Activated naive CD8-positive, alpha-beta T cell treated with anti-CD3 and anti-CD28 coated beads, Interleukin-2, amount 10 ng/mL, durations not matched to agents 7 days and 5 days (primary cell): ENCODE data around the gene ZNF407. TPM values are rescaled to one million over a fixed set of nuclear protein-coding genes. Genes with fewer than 3 reads are reported as not detected.

Experiments
- ATAC-seq: fragments of 150-1000 bp; cut with Tn5 transposase; one replicate; pipeline ENCODE4 v1.10.0; 2021; ENCODE audit warnings: low read depth, moderate library complexity
- POLR2A ChIA-PET: fragments of 350-600 bp; sonication (Branson Sonifier 250); formaldehyde crosslinking; loops from one replicate; lab custom pipeline; 2021; ENCODE audit warnings: antibody characterized with exemption; lab: Charles Lee
- DNase-seq: peaks from one replicate; pipeline ENCODE4 v3.0.0; 2021
- H3K27ac Mint-ChIP-seq: one replicate; pipeline ENCODE4 v1.8.0; 2022; ENCODE audit warnings: mild to moderate bottlenecking, mixed read lengths
- H3K27me3 Mint-ChIP-seq: one replicate; pipeline ENCODE4 v1.8.0; 2022; ENCODE audit warnings: mild to moderate bottlenecking, moderate library complexity, mixed read lengths
- H3K36me3 Mint-ChIP-seq: one replicate; pipeline ENCODE4 v1.8.0; 2021; ENCODE audit warnings: mild to moderate bottlenecking, mixed read lengths
- H3K4me1 Mint-ChIP-seq: one replicate; pipeline ENCODE4 v1.8.0; 2021; ENCODE audit warnings: mixed read lengths
- H3K4me3 Mint-ChIP-seq: one replicate; pipeline ENCODE4 v1.8.0; 2022; ENCODE audit warnings: mild to moderate bottlenecking, moderate library complexity, mixed read lengths
- H3K9me3 Mint-ChIP-seq: one replicate; pipeline ENCODE4 v1.8.0; 2021; ENCODE audit warnings: mixed read lengths
- total RNA-seq, 2 experiments: library from RNA; stranded (reverse); gene quantifications; one replicate each; pipeline ENCODE4 v1.2.3, GENCODE V29; 2021

Gene ZNF407
- total RNA-seq, 2 experiments from 2014 or later: 16.9 to 17.1 TPM

DNA sequence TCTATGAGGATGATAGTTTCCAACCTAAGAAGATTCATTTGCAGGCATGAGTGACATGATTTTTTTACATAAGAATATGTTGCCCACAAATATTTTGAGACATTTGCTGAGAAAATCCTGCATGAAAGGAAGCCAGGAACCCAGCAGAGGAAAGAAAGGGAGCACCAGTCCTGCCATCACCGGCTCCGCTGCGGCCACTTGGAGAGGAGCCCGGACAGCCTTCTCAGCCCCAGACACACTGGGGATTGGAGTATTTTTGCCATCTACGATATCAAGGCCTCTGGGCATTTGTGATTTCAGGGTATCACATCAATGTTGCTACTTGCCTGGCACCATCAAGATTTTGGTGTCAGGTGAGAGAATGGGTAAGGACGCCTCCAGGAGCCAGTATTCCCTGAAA lies 383.0 kb downstream of the ZNF407 start:
- H3K9me3 Mint-ChIP-seq: no peaks in the 10 kb centered on the region
- POLR2A ChIA-PET: interaction anchor here (0.5 kb wide), 1 partner anchor 59 kb away, joined by 3 read pairs; no protein-coding TSS in a partner anchor
- H3K4me1 Mint-ChIP-seq: no peaks in the 10 kb centered on the region
- no peak for ATAC-seq
- no peaks in the 10 kb centered on the region for H3K36me3 Mint-ChIP-seq
- no peaks in the 10 kb centered on the region for H3K27me3 Mint-ChIP-seq
- no peak overlapping the region for H3K4me3 Mint-ChIP-seq
- DNase-seq: no peak
- no peak overlapping the region for H3K27ac Mint-ChIP-seq

DNA sequence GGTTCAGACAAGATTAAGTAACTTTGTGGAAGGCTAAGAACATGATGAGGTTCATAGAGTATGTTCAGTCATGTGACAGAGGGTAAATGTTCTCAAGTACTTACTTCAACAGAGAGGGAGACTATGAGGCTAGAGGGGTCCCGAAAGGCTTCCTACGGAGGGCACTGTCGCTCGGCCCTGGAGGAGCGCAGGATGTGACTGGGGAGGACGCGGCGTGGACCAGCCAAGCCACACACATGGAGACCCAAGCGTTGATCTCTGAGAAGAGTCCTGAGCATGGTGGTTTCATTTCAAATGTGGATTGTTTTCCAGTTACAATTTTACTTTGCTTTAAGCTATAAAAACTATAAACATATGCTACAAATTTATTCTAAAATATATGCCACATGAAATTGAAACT lies 383.8 kb downstream of the ZNF407 start:
- no peaks in the 10 kb centered on the region for H3K36me3 Mint-ChIP-seq
- no peaks in the 10 kb centered on the region for H3K27me3 Mint-ChIP-seq
- H3K4me3 Mint-ChIP-seq: no peak overlapping the region
- no peak for ATAC-seq
- POLR2A ChIA-PET: interaction anchor here (0.5 kb wide), 1 partner anchor 58 kb away, joined by 3 read pairs; no protein-coding TSS in a partner anchor
- no peak overlapping the region for H3K27ac Mint-ChIP-seq
- H3K4me1 Mint-ChIP-seq: no peaks in the 10 kb centered on the region
- DNase-seq: no peak
- H3K9me3 Mint-ChIP-seq: no peaks in the 10 kb centered on the region

DNA sequence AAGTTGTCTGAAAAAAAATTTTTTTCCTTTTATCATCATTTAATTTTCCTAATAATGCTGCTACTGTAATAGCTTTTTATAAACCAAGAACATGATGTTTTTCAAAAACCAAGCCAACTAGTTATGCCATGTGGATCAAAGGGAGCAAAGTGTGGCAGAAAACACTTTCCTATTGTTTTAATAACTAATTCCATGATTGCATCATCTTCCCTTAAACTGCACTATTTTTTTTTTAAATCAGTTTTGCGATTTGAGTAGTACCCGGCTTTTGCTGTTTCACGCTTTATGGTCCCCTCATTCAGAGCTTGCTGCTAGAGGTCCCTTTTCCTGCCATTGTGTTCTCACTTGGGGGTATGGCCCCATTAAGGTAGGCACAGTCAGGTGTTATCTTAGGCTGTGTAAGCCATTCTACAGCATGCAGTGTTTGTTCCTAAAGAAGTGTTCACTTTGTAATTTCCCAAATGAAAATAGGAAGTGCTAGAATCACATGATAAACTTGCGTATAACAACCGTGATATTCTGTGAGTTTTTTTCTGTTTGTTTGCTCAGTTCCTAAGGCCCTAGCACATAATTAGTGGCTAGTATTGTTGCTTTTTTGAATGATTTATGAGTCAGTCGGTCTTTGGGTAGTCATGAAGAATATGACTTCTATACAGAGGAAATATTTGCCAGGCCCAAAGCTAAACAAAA lies 385.4 kb downstream of the ZNF407 start:
- no peaks in the 10 kb centered on the region for H3K9me3 Mint-ChIP-seq
- ATAC-seq (no peak), DNase-seq (no peak)
- no peaks in the 10 kb centered on the region for H3K4me1 Mint-ChIP-seq
- no peaks in the 10 kb centered on the region for H3K27me3 Mint-ChIP-seq
- no peak overlapping the region for H3K4me3 Mint-ChIP-seq
- H3K36me3 Mint-ChIP-seq: no peaks in the 10 kb centered on the region
- H3K27ac Mint-ChIP-seq: no peak overlapping the region
- POLR2A ChIA-PET: no interaction called here

GRCh38 chr18:74989134-74989533 lies 391.5 kb downstream of the ZNF407 start:
- no peak overlapping the region for H3K4me3 Mint-ChIP-seq
- peaks cover 7% of the 10 kb centered on the region for H3K36me3 Mint-ChIP-seq
- DNase-seq (no peak), ATAC-seq (no peak)
- no peaks in the 10 kb centered on the region for H3K27me3 Mint-ChIP-seq
- POLR2A ChIA-PET: no interaction called here
- peaks cover 17% of the 10 kb centered on the region for H3K4me1 Mint-ChIP-seq
- no peak overlapping the region for H3K27ac Mint-ChIP-seq
- H3K9me3 Mint-ChIP-seq: no peaks in the 10 kb centered on the region

DNA sequence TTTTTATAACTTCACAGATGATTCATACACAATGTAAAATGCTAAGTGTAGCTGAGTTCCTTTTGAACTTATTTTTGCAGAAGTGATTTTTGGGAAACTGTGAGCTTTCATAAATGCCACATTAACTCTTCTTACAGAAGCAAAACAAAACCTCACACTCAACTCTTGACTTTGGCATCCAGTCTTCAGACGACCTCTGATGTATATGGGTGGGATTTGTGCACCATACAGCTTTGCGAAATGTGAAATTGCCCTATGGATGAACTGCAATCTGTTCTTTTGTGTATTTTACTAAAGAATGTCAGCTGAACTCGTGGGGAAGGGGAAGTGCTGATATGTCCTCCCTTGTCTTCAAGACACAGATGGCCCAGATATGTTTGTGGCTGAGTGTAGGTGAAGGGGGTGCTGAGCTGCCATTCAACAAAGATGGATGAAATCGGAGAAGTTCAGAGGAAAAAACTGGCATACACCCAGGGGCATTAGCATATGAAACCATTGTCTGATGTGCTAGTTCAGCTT lies 393.0 kb downstream of the ZNF407 start:
- DNase-seq (no peak), ATAC-seq (no peak)
- Mint-ChIP-seq H3K9me3 (no peaks in the 10 kb centered on the region), H3K27me3 (no peaks in the 10 kb centered on the region), H3K4me1 (peaks cover 30% of the 10 kb centered on the region), H3K36me3 (peaks cover 7% of the 10 kb centered on the region), H3K4me3 (peak overlapping the region; percentile 46), H3K27ac (no peak overlapping the region)
- POLR2A ChIA-PET: interaction anchor here (0.5 kb wide), 1 partner anchor 234 kb away, joined by 5 read pairs; no protein-coding TSS in a partner anchor

DNA sequence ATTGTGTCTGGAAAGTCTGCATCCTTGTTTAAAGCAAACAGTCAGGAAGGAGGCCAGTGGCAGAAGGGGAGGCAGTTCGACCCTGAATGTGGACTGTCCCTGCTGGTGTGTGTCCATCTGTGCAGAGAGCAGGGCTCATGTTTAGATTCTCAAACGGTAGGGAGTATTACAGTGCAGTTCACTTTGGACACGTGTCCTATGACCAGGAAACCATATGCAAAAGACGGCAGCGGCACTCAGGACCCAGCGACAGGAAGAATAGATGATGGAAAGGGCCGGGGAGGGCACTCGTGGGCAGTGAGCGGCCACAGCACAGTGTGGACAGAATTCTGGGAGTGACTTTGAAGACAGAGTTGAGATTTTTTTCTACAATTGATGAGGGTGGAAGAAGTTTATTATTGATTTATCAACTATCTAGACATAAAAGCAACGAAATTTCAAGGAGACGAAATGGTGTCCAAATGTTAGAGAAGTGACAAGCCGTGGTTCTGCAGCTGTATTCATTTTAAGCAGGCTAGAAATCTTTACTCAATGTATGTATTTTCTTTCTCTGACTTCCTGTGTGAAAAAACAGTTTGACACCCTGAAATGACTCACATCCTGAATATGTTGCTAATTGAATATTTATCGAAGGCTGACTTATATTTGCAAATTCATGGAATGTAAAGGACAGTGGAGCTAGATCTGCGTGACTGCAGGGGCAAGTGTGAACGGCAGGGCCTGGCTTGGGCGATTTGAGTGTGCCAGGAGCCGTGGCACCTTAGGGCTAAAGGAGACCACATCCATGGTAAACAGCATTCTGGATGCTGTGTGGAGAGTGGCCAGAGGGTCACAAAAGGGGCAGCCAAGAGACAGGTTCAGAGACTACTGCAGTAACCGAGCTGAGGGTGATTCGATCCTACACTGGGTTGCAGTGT lies 397.1 kb downstream of the ZNF407 start:
- peaks cover 24% of the 10 kb centered on the region for H3K4me1 Mint-ChIP-seq
- DNase-seq (peak; percentile 36), ATAC-seq (peak; percentile 83)
- peak overlapping the region; percentile 40 for H3K4me3 Mint-ChIP-seq
- H3K27me3 Mint-ChIP-seq: no peaks in the 10 kb centered on the region
- peak overlapping the region; percentile 67 for H3K27ac Mint-ChIP-seq
- peaks cover 9% of the 10 kb centered on the region for H3K36me3 Mint-ChIP-seq
- POLR2A ChIA-PET: interaction anchor here (1.2 kb wide), 1 partner anchor 76 kb away, joined by 3 read pairs; no protein-coding TSS in a partner anchor
- no peaks in the 10 kb centered on the region for H3K9me3 Mint-ChIP-seq

- H3K36me3 Mint-ChIP-seq: peaks cover 9% of the 10 kb centered on the region
- no peak for DNase-seq
- peaks cover 22% of the 10 kb centered on the region for H3K4me1 Mint-ChIP-seq
- no peaks in the 10 kb centered on the region for H3K27me3 Mint-ChIP-seq
- H3K9me3 Mint-ChIP-seq: no peaks in the 10 kb centered on the region
- peak overlapping the region; percentile 67 for H3K27ac Mint-ChIP-seq
- ATAC-seq: no peak
- POLR2A ChIA-PET: interaction anchor here (1.2 kb wide), 1 partner anchor 76 kb away, joined by 3 read pairs; no protein-coding TSS in a partner anchor
- peak overlapping the region; percentile 40 for H3K4me3 Mint-ChIP-seq
These were observed 397.7 kb downstream of the ZNF407 start for GRCh38 chr18:74995419-74995736.

DNA sequence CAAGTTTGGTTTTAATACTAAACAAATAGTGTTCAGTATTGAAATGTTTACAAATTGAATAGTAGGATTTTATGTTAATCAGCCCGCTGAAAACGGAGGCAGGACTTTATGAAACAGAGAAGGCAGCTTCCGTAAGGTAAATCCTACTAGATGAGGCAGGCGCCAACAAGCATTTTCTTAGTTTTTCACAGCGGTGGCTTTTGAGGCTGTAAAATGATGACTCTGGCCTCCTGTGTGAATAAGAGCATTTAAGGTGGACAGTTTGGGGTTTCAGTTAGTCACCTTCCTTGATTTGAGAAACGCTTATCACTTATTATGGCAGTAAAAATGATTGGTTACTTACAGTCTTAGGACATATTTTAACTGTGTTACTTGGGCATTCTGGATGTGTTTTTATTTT lies 398.4 kb downstream of the ZNF407 start:
- Mint-ChIP-seq H3K36me3 (peaks cover 9% of the 10 kb centered on the region), H3K9me3 (no peaks in the 10 kb centered on the region), H3K27me3 (no peaks in the 10 kb centered on the region), H3K4me3 (no peak overlapping the region), H3K4me1 (peaks cover 16% of the 10 kb centered on the region), H3K27ac (no peak overlapping the region)
- POLR2A ChIA-PET: no interaction called here
- no peak for DNase-seq
- no peak for ATAC-seq

- POLR2A ChIA-PET: no interaction called here
- Mint-ChIP-seq H3K36me3 (peaks cover 9% of the 10 kb centered on the region), H3K9me3 (no peaks in the 10 kb centered on the region), H3K4me3 (no peak overlapping the region), H3K27me3 (no peaks in the 10 kb centered on the region), H3K4me1 (peaks cover 16% of the 10 kb centered on the region), H3K27ac (no peak overlapping the region)
- DNase-seq: no peak
- no peak for ATAC-seq
These were observed 399.3 kb downstream of the ZNF407 start for GRCh38 chr18:74996996-74997395.

GRCh38 chr18:75000920-75001319 lies 403.2 kb downstream of the ZNF407 start:
- no peak for DNase-seq
- H3K4me3 Mint-ChIP-seq: no peak overlapping the region
- no peaks in the 10 kb centered on the region for H3K27me3 Mint-ChIP-seq
- H3K36me3 Mint-ChIP-seq: peaks cover 2% of the 10 kb centered on the region
- H3K4me1 Mint-ChIP-seq: no peaks in the 10 kb centered on the region
- H3K9me3 Mint-ChIP-seq: no peaks in the 10 kb centered on the region
- H3K27ac Mint-ChIP-seq: no peak overlapping the region
- POLR2A ChIA-PET: no interaction called here
- no peak for ATAC-seq

GRCh38 chr18:75003039-75003438 lies 405.4 kb downstream of the ZNF407 start:
- no peak for DNase-seq
- Mint-ChIP-seq H3K4me1 (no peaks in the 10 kb centered on the region), H3K4me3 (no peak overlapping the region), H3K27me3 (no peaks in the 10 kb centered on the region), H3K36me3 (no peaks in the 10 kb centered on the region), H3K9me3 (no peaks in the 10 kb centered on the region), H3K27ac (no peak overlapping the region)
- no peak for ATAC-seq
- POLR2A ChIA-PET: no interaction called here

DNA sequence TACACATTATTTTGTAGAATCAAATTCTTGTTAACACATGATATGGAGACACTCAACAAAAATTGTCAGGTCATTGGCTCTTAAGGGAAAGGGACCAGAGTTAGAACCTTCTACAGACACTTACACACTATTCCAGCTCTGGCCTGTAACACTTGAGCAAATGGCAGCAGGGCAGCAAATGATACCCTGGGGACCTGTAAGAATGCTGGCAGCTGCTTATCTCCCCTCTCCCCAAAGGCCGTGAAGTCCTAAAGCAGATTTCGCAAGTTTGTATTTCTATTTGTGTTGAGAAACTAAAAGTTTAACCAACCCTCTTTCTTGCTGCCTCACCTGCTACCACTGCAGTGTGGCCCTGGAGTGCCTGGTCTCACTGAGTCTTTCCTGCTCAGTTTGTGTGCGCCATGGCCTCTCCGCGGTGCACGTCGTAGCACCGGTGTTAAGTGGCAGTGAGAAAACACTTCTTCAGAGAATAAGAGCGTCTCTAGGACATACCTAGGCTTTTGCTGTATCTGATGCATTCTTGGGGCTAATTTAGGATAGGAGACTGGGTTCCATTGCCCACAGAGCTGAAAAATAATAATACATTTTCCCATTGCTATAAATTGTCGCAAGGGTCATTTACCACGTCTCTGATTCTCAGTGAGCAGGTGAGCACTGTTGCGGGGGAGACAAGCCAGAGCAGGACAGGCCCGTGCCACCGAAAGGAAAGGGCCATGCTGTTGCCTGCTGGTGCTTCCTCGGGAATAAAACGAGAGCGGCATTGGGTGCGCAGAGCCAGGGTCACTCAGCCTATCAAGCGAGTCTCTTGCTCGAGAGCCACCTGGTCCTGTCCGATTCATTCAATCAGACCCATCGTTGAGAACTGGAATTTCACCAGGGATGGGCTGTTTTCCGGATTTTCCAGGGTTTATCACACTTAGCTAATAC lies 406.4 kb downstream of the ZNF407 start:
- POLR2A ChIA-PET: no interaction called here
- Mint-ChIP-seq H3K27ac (no peak overlapping the region), H3K27me3 (no peaks in the 10 kb centered on the region)

DNA sequence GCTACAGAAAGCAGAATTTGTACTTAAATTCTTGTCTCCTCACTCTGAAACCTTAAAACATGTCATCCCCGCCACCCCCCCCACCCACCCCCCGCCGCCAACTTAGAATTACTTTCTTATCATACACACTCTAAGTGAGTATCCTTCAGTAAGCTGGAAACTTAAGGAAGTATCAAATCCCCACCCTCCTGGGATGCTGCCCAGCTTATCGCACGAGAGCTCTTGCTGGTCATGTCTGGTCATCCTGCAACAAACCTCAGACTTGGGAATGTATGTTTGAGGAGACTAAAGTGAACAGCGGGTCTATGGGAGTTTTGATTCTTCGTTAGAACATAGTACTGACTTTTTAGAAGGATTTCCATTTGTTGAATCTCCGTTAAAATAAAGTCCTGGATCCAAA lies 408.0 kb downstream of the ZNF407 start:
- no peak overlapping the region for H3K4me3 Mint-ChIP-seq
- no peak for ATAC-seq
- H3K4me1 Mint-ChIP-seq: no peaks in the 10 kb centered on the region
- no peak for DNase-seq
- POLR2A ChIA-PET: no interaction called here
- peaks cover under 1% of the 10 kb centered on the region for H3K36me3 Mint-ChIP-seq
- H3K27ac Mint-ChIP-seq: no peak overlapping the region
- no peaks in the 10 kb centered on the region for H3K27me3 Mint-ChIP-seq
- no peaks in the 10 kb centered on the region for H3K9me3 Mint-ChIP-seq

More for the DNA sequence above, 406.4 kb downstream of the ZNF407 start:
- H3K9me3 Mint-ChIP-seq: no peaks in the 10 kb centered on the region
- no peaks in the 10 kb centered on the region for H3K4me1 Mint-ChIP-seq
- H3K4me3 Mint-ChIP-seq: no peak overlapping the region
- H3K36me3 Mint-ChIP-seq: no peaks in the 10 kb centered on the region
- ATAC-seq (no peak), DNase-seq (no peak)
